Measurements from ENCODE around the gene GFPT1. TPM values are rescaled to one million over a fixed set of nuclear protein-coding genes. Genes with fewer than 3 reads are reported as not detected.

The GFPT1 gene
- total and polyA plus RNA-seq, 2 experiments from 2014 or later: 60.8 to 62.0 TPM

- no peaks in the 10 kb centered on the region for H3K9me3 Mint-ChIP-seq
- Histone ChIP-seq H3K4me1 (ENCODE audit: insufficient read depth) (no peaks in the 10 kb centered on the region), H4K20me1 (replicated peaks; ENCODE audit: insufficient read depth) (no peaks in the 10 kb centered on the region), H3F3A (replicated peaks; ENCODE audit: low read depth) (no peaks in the 10 kb centered on the region), H3K36me3 (ENCODE audit: insufficient read depth) (peaks cover 19% of the 10 kb centered on the region; the same call in 1 of the 2 replicates), H3K4me3 (no peak overlapping the region), H2AFZ (no peak overlapping the region), H3K79me2 (replicated peaks; ENCODE audit: insufficient read depth) (no peaks in the 10 kb centered on the region), H3K27me3 (ENCODE audit: insufficient read depth) (no peaks in the 10 kb centered on the region), H3K27ac (ENCODE audit: low read depth) (no peak overlapping the region), H3K4me2 (no peak overlapping the region), H3K9me2 (ENCODE audit: insufficient read depth) (no peaks in the 10 kb centered on the region)
- peaks cover 2% of the 10 kb centered on the region for H3K27me3 Mint-ChIP-seq (ENCODE audit: insufficient read depth, low read depth, poor library complexity)
- ATAC-seq (no peak), DNase-seq (ENCODE audit: low spot score) (no peak)
- no peak for TF ChIP-seq JUNB (IDR thresholded peaks at IDR 0.05; ENCODE audit: unreplicated experiment)
- no peak overlapping the region for H3K4me3 Mint-ChIP-seq
- H3K27ac Mint-ChIP-seq: no peak overlapping the region
- H3K4me1 Mint-ChIP-seq: no peaks in the 10 kb centered on the region
- H3K36me3 Mint-ChIP-seq (ENCODE audit: low read depth): peaks cover 48% of the 10 kb centered on the region; the same call in 2 of the 3 replicates
These were observed 56.2 kb downstream of the GFPT1 start for GRCh38 chr2:69330781-69331180.

DNA sequence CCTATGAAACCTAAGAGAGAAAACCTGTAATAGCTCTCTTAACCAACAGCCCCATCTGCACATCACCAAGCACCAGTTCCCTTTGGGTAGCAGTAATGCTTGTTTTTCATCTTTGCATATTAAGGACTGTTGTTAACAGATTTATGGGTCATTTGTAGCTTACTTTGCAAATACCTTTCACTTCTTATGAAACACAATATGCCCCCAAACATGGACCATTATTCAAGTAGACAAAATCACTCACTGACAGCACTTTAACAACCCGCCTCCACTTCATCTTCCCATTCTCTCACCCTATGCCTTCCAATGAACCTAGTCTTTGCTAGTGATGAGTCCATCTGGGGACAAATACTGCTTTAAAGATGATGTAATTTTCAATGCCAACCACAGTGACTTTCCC is 64.4 kb downstream of the GFPT1 start:
- ATAC-seq: no peak
- no peak overlapping the region for H3K4me2 ChIP-seq
- no peaks in the 10 kb centered on the region for H3K4me1 ChIP-seq (ENCODE audit: insufficient read depth)
- H3K4me3 ChIP-seq: no peak overlapping the region
- DNase-seq (ENCODE audit: low spot score): no peak
- no peaks in the 10 kb centered on the region for H3K9me3 Mint-ChIP-seq
- peaks cover 40% of the 10 kb centered on the region; the same call in 2 of the 3 replicates for H3K36me3 Mint-ChIP-seq (ENCODE audit: low read depth)
- H3K79me2 ChIP-seq (replicated peaks; ENCODE audit: insufficient read depth): no peaks in the 10 kb centered on the region
- peaks cover 10% of the 10 kb centered on the region; the same call in 1 of the 2 replicates for H3K36me3 ChIP-seq (ENCODE audit: insufficient read depth)
- H3K4me3 Mint-ChIP-seq: no peak overlapping the region
- H3K4me1 Mint-ChIP-seq: no peaks in the 10 kb centered on the region
- H3K27me3 Mint-ChIP-seq (ENCODE audit: insufficient read depth, low read depth, poor library complexity): no peaks in the 10 kb centered on the region
- H4K20me1 ChIP-seq (replicated peaks; ENCODE audit: insufficient read depth): no peaks in the 10 kb centered on the region
- H2AFZ ChIP-seq: no peak overlapping the region
- H3F3A ChIP-seq (replicated peaks; ENCODE audit: low read depth): no peaks in the 10 kb centered on the region
- H3K9me2 ChIP-seq (ENCODE audit: insufficient read depth): no peaks in the 10 kb centered on the region
- no peak overlapping the region for H3K27ac ChIP-seq (ENCODE audit: low read depth)
- H3K27ac Mint-ChIP-seq: no peak overlapping the region
- no peaks in the 10 kb centered on the region for H3K27me3 ChIP-seq (ENCODE audit: insufficient read depth)
- TF ChIP-seq REST (IDR thresholded peaks at IDR 0.05; ENCODE audit: unreplicated experiment) (no peak), ZNF331 (CRISPR knock-in tag; IDR thresholded peaks at IDR 0.05; ENCODE audit: low read depth) (no peak), EZH2phosphoT487 (IDR thresholded peaks at IDR 0.05; ENCODE audit: unreplicated experiment) (no peak), NANOG (IDR thresholded peaks at IDR 0.05; ENCODE audit: borderline replicate concordance) (no peak), ZNF114 (CRISPR knock-in tag; IDR thresholded peaks at IDR 0.05) (no peak), EZH2 (IDR thresholded peaks at IDR 0.05; ENCODE audit: low read depth, unreplicated experiment) (no peak), POLR2AphosphoS5 (IDR thresholded peaks at IDR 0.05; ENCODE audit: low read depth) (no peak), ETS1 (IDR thresholded peaks at IDR 0.05) (no peak), CREB1 (CRISPR knock-in tag; IDR thresholded peaks at IDR 0.05; ENCODE audit: low read depth) (no peak)
- TF ChIP-seq, protein P1, sequence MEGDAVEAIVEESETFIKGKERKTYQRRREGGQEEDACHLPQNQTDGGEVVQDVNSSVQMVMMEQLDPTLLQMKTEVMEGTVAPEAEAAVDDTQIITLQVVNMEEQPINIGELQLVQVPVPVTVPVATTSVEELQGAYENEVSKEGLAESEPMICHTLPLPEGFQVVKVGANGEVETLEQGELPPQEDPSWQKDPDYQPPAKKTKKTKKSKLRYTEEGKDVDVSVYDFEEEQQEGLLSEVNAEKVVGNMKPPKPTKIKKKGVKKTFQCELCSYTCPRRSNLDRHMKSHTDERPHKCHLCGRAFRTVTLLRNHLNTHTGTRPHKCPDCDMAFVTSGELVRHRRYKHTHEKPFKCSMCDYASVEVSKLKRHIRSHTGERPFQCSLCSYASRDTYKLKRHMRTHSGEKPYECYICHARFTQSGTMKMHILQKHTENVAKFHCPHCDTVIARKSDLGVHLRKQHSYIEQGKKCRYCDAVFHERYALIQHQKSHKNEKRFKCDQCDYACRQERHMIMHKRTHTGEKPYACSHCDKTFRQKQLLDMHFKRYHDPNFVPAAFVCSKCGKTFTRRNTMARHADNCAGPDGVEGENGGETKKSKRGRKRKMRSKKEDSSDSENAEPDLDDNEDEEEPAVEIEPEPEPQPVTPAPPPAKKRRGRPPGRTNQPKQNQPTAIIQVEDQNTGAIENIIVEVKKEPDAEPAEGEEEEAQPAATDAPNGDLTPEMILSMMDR (conservative IDR thresholded peaks at IDR 0.05; ENCODE audit: low read depth in 2 of 2): no peak

All from GM23338 (cell line).